Posterior cingulate gyrus (tissue), 11 donors: ENCODE measurements around the gene PASK.
A peak's percentile ranks its signal among the peaks of the same experiment; 100 is the strongest.

Source experiments
- DNase-seq, 10 donors: peaks; one replicate each; pipeline versions ENCODE4 v3.0.0 to v3.0.0-alpha.2; 2020 to 2021; ENCODE audit warnings: mixed read lengths in 3 of 10
- intact Hi-C: fragments of 100-400 bp; cut with DNase I; formaldehyde crosslinking; loops from one replicate; pipeline ENCODE4 v1.15.1; 2023

The PASK gene

DNA sequence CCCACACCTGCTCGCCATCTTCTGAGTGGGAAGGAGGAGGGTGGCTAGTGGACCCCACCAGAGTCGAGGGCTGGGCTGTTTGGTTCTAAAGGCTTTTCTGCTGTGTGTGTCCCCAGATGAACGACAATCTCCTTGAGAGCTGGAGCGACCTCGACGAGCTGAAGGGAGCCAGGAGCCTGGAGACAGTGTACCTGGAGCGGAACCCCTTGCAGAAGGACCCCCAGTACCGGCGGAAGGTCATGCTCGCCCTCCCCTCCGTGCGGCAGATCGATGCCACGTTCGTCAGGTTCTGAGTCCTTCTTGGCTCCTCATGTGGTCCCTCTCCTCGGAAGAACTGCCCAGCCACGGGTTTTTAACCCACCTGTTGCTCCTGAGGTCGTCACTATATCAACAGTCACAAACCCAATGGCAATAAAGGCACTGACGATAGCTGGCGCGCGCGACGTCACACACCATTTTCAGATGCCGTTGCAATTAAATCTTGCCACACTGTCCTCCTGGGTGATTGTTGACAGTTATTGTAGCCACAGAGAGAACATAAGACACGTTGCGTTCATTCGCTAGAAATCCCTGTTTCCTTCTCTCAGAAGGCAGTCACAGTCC lies 33.4 kb upstream of the PASK start:
- peak in 3 of 10 donors; percentile 43 to 64 (median 59) for DNase-seq

GRCh38 chr2:241182126-241182525 lies 32.9 kb upstream of the PASK start:
- peak in 1 of 10 donors; percentile 49 for DNase-seq

More for the DNA sequence above, 33.4 kb upstream of the PASK start:
- intact Hi-C loops = no loop called here

GRCh38 chr2:241180495-241180894 lies 31.2 kb upstream of the PASK start:
- intact Hi-C loops = no loop called here
- DNase-seq = peak in 2 of 10 donors; percentile 73 to 74

More at GRCh38 chr2:241182126-241182525, 32.9 kb upstream of the PASK start:
- intact Hi-C loops = no loop called here

DNA sequence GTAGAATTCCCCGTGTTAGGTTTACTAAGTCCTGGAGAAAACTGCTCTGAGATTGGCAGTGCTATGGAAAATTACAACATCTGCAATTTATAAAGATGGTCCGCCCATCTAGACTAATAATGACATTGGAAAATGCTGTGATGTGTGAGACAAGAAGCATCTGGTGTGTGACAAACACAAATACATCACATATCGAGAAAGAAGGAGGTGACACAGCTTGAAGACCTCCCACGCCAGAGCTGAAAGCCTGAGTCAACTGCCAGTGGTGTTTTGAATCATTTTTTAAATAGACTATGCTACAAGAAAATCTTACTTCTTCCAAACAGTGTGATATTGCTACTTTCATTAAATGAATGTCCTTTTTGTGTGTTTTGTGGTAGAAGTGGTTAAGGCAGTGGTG lies 30.6 kb upstream of the PASK start:
- peak in 3 of 10 donors; percentile 19 to 65 (median 57) for DNase-seq
- intact Hi-C loops = no loop called here

- DNase-seq = peak in 2 of 10 donors; percentile 5 to 19
- intact Hi-C loops = no loop called here
These were observed 29.7 kb upstream of the PASK start for GRCh38 chr2:241178961-241179360.

DNA sequence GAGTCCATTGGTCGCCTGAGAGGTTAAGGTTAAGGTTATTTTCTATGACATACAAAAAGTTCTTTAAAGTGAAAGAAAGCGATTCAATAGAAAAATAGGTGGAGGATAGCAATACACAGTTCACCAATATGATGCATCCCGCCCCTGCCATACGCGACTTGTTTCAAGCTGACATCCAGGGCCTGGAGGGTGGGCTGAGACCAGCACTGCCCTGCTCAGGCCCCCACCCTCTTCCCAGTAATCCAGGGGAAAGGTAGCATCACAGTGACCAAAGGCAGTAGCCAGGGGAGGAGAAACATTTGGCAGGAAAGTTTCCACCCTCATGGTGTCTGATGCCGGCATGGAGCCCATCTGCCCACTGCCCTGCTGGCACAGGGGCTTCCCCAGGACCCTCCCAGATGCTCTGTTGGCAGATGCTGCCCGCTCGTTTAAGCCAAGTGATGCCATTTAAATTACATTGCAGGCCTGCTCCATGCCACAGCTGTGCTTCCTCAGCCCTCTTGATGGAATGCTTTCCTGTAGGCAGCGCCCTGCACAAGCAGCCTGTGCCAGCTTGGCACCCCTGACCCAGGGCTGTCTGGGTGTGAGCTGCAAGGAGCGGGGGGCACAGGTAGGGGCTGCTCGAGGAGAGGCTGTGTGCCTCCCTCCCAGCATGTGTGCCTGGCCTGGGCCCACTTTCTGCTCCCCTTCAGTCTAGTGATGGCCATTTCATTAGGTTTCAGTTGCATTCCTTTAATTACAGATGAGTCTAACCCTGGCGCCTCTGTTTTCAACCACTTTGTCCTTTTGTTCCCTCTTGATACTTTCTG lies 28.5 kb upstream of the PASK start:
- DNase-seq = peak in 3 of 10 donors; percentile 28 to 55 (median 50)
- intact Hi-C loops = no loop called here

DNA sequence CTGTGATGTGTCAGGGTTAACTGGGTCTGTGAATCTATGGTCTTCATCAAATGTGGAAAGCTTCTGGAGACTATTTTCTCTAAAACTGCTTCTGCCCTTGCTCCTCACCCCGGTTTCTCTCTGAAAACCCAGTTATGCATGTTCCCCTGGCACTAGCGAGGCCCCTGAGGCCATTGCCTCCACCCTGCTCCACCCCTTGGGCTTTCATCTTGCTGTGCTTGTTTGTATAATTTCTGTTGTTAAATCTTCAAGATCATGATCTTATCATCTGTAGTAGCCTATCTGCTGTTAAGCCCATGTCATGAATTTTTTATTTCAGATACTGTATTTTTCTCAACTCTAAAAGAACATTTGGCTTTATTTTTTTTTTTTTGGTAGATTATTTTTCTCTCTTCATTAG lies 24.3 kb upstream of the PASK start:
- peak in 2 of 10 donors; percentile 3 to 27 for DNase-seq
- intact Hi-C loops = no loop called here

DNA sequence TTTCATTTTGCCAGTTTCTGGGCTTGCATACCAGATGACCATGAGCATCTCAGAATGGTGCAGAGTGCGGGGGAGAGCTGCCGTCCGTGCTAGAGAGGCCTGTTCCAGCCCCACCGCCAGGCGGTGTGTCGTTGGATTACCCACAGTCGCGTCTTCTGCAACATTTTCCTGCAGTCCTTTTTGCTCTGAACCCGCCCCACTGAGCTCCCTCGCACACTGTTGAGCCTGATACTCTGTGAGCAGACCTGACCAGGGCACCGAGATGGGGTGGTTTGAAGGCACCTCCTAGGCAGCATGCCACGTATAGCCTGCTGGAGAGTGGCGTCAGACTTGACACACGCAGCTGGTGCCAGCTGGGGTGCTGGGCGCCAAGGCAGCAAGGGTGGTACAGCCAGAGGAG lies 19.1 kb upstream of the PASK start:
- intact Hi-C loops = no loop called here
- peak in 1 of 10 donors; percentile 62 for DNase-seq

- intact Hi-C loops = no loop called here
- DNase-seq = peak in 3 of 10 donors; percentile 8 to 37 (median 31)
These were observed 14.4 kb upstream of the PASK start for GRCh38 chr2:241163601-241164118.

DNA sequence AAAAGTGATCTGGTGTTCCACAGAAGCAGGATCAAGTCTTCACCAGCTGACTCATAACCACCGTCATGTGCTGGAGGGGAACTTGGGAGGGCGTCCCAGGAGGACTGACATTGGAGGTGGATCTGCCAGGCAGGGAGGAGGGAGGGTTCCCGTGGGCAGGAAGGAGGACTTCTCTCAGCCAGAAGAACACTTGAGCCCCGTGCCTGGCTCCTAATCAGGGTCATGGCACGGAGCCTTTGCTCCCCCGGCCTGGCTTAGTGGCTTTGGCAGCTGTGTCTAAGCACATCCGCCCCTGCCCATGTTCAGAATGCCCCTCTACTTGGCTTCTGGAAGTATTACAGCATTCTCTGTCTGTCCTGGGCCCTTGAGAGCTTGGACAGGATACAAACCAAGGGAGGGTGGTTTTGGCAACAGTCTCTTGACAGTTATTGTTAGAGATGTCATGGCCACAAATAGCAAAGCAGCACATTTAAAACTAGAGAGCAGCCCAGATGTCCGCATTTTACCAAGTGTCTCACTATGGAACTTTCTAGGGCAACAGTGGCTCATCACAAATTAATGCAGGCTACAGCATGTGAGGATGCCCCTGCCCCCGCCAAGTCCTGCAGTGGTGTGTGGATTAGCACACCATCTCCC lies 12.5 kb upstream of the PASK start:
- intact Hi-C loops = no loop called here
- peak in 9 of 10 donors; percentile 33 to 94 (median 69) for DNase-seq

DNA sequence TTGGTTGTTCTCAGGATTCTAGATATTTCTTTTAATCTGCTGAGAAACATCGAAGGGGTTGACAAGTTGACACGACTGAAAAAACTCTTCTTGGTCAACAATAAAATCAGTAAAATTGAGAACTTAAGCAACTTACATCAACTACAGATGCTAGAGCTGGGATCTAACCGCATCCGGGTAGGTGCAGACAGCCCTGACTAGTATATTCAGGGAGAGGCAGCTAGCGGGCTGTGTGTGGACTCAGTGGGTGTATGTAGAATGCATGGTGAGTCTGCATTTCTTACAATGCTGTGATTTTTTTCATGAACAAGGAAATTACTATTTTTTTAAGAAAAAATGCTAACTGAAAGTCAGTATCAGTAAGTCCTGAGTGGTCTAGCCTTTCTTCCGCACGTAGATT lies 11.0 kb upstream of the PASK start:
- peak in 2 of 10 donors; percentile 6 to 18 for DNase-seq
- intact Hi-C loops = no loop called here

DNA sequence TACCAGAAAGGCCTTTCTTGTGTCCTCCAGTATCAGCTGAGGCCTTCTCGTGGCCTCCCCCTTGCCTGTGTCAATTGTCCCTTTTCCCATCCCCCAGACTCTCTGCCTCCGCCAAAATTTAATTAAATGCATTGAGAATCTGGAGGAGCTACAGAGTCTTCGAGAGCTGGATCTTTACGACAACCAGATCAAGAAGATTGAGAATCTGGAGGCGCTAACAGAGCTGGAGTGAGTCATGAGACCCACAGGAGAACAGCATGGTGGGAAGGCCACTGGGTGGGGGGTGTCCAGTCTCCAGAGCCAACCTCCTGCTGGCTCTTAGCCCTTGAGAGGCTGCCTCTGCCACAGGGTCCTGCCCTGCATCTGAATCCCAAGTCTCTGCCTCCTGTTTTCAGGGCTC lies 9.8 kb upstream of the PASK start:
- peak in 2 of 10 donors; percentile 44 to 60 for DNase-seq
- intact Hi-C loops = loop anchor here (10.0 kb wide), 1 partner anchor 76 kb away; no protein-coding TSS in a partner anchor

GRCh38 chr2:241158546-241158900 lies 9.3 kb upstream of the PASK start:
- intact Hi-C loops = loop anchor here (10.0 kb wide), 1 partner anchor 76 kb away; no protein-coding TSS in a partner anchor
- peak in 2 of 10 donors; percentile 52 to 66 for DNase-seq

- DNase-seq = peak in 2 of 10 donors; percentile 5 to 59
- intact Hi-C loops = loop anchor here (10.0 kb wide), 1 partner anchor 77 kb away; no protein-coding TSS in a partner anchor
These were observed 8.7 kb upstream of the PASK start for GRCh38 chr2:241157841-241158545.

DNA sequence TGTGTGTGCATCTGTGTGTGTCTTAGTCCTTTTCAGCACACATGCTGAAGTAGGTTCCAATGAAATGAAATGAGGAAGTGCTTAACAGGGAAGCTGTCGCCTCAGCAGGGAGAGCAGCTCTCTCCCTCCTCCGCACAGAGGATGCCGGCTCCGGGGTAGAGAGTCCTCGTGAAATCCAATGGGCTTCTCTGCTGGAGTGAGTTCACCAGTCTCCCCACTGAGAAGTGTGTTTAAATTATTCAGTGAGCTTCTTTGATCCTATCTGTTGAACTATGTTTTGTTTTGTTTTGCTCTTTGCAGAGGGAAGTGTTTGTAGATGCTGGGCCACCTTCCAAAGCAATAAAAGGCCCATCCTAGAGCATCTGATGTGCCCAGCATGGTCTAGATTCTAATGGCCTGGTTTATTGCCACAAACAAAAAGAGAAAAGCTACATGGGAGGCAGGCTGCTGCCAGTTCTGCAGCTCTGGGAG lies 7.7 kb upstream of the PASK start:
- intact Hi-C loops = loop anchor here (10.0 kb wide), 1 partner anchor 78 kb away; no protein-coding TSS in a partner anchor
- peak in 8 of 10 donors; percentile 41 to 93 (median 62) for DNase-seq

DNA sequence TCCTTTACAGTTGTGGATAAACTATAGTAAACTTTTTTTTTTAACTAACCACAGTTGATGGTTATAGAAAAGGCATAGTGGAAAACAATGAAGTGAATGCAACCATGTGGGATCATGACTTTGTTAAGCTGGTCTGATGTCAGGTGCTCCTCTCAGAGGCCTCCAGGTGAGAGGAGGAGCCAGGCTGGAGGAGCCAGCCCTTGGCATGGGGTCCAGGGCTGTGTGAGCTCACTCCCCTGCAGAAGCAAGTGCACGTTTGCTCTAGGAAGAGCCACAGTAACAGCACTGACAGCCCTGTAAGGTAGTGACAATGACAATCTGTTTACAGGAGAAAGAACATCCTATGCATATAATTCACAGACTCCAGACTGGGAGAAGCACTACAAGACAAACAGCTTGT lies 6.7 kb upstream of the PASK start:
- intact Hi-C loops = loop anchor here (10.0 kb wide), 1 partner anchor 79 kb away; no protein-coding TSS in a partner anchor
- peak in 2 of 10 donors; percentile 39 to 52 for DNase-seq

DNA sequence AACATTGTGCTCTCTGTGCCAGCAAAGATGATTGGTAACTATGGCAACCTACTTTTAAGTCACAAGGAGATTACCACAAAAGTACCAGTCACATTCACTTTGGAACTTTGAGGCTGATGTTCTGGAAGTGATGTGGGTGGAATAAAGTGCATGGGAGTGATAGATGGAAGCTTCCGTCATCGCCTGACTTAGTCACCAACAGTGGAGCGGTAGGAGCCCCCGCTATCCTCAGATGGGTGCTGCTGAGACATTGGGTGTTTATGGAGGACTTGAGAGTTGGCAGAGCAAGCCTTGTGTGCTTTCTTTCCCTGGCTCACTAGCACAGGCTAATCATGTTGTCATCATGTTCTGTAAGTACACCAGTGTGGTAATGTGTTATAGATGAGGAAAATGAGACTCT lies 5.6 kb upstream of the PASK start:
- intact Hi-C loops = loop anchor here (10.0 kb wide), 1 partner anchor 80 kb away; no protein-coding TSS in a partner anchor

DNA sequence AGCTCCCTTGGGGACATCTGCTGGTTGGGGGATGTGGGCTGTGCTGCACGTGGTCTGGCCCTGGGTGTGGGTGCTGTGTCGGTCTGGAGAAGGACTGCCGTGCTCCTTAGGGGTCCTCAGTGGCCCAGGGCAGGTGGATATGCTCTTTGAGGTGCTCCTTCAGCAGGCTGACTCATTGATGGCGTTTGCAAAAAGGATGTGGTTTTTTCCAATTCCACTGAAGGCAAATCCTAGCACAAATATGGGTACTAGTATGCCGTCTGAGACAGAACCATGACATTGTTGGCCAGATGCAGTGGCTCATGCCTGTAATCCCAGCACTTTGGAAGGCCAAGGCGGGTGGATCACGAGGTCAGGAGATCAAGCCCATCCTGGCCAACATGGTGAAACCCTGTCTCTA lies 4.3 kb upstream of the PASK start:
- DNase-seq = peak in 2 of 10 donors; percentile 43 to 49
- intact Hi-C loops = loop anchor here (10.0 kb wide), 1 partner anchor 81 kb away; no protein-coding TSS in a partner anchor

More for the DNA sequence above, 5.6 kb upstream of the PASK start:
- DNase-seq = peak in 8 of 10 donors; percentile 5 to 90 (median 34)

GRCh38 chr2:241151934-241152660 lies 2.8 kb upstream of the PASK start:
- intact Hi-C loops = loop anchor here (2.0 to 10.0 kb wide), 2 partner anchors 49 to 83 kb away; partner anchors contain the start of gene MTERF4
- peak in 3 of 10 donors; percentile 5 to 22 (median 6) for DNase-seq
